ENCODE results near the gene ANKH.

DNA sequence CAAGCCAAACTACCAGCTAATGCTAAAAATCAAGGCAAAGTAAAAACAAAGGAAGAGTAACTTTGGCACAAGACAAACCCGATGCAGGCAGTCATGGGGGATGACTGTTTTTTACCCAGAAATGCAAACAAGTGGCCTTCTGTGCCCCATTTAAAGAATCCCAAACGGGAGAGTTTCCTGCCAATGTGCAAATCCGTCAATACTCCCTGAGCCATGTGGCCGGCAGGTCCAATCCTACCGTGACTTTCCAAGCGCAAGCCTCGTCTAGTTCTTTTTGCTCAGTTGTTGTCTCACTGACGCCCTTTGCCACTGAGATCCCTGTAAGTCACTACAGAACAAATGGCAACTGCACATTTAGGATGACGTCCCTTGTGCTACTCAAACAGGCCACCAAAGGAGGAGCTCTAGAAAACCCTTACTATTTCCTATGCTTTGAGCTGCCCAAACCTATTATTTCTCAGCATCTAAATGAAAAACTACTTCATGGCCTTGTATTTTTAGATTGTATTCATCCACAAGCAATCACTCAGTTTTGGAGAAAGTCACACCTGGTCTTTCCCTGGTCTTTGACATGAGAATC is 163.7 kb downstream of the ANKH start:
- TF ChIP-seq, protein P1, sequence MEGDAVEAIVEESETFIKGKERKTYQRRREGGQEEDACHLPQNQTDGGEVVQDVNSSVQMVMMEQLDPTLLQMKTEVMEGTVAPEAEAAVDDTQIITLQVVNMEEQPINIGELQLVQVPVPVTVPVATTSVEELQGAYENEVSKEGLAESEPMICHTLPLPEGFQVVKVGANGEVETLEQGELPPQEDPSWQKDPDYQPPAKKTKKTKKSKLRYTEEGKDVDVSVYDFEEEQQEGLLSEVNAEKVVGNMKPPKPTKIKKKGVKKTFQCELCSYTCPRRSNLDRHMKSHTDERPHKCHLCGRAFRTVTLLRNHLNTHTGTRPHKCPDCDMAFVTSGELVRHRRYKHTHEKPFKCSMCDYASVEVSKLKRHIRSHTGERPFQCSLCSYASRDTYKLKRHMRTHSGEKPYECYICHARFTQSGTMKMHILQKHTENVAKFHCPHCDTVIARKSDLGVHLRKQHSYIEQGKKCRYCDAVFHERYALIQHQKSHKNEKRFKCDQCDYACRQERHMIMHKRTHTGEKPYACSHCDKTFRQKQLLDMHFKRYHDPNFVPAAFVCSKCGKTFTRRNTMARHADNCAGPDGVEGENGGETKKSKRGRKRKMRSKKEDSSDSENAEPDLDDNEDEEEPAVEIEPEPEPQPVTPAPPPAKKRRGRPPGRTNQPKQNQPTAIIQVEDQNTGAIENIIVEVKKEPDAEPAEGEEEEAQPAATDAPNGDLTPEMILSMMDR (IDR thresholded peaks at IDR 0.05), result no peak
- TF ChIP-seq POLR2A (IDR thresholded peaks at IDR 0.05), result no peak

All from prostate gland (tissue), 2 donors.